Liver (tissue), 9 donors: ENCODE data around the gene TM9SF2. TPM values are rescaled to one million over a fixed set of nuclear protein-coding genes. Genes with fewer than 3 reads are reported as not detected.
"Not testable (repeated sequence)": the region's sequence is repeated elsewhere in the genome, so short reads cannot be mapped to it uniquely, and the experiment has no call there.

Experiments
- DNase-seq: peaks from one replicate; pipeline ENCODE4 v3.0.0-alpha.2; 2017; ENCODE audit warnings: low spot score
- H3K27ac ChIP-seq, 2 donors: one replicate each; pipeline ENCODE4 v1.7.0; 2013; ENCODE audit warnings: inconsistent platforms in 2 of 2, low read length in 2 of 2, control low read depth in 1 of 2, low read depth in 1 of 2, mild to moderate bottlenecking in 1 of 2
- H3K27me3 ChIP-seq, 4 donors: one replicate each; pipeline versions ENCODE4 v1.6.1 to v1.7.0; 2013; ENCODE audit warnings: low read length in 3 of 4, inconsistent platforms in 1 of 4, mild to moderate bottlenecking in 1 of 4, moderate library complexity in 1 of 4; ENCODE audit not compliant: control insufficient read depth in 4 of 4, insufficient read depth in 4 of 4
- H3K36me3 ChIP-seq, 4 donors: one replicate each; pipeline versions ENCODE4 v1.6.1 to v1.7.0; 2013; ENCODE audit warnings: low read length in 3 of 4, mild to moderate bottlenecking in 3 of 4, low read depth in 1 of 4, moderate library complexity in 1 of 4; ENCODE audit not compliant: control insufficient read depth in 4 of 4, insufficient read depth in 3 of 4
- H3K4me1 ChIP-seq, 4 donors: one replicate each; pipeline versions ENCODE4 v1.6.1 to v1.7.0; 2013; ENCODE audit warnings: low read length in 3 of 4, mild to moderate bottlenecking in 3 of 4, moderate library complexity in 1 of 4; ENCODE audit not compliant: control insufficient read depth in 4 of 4, insufficient read depth in 4 of 4
- H3K4me3 ChIP-seq, 3 donors: one replicate each; pipeline versions ENCODE4 v1.6.1 to v1.7.0; 2013; ENCODE audit warnings: low read length in 3 of 3, control low read depth in 1 of 3, low read depth in 1 of 3, mild to moderate bottlenecking in 1 of 3
- H3K9ac ChIP-seq, 2 donors: one replicate each; pipeline ENCODE4 v1.7.0; 2013; ENCODE audit warnings: low read length in 2 of 2, mild to moderate bottlenecking in 2 of 2, moderate library complexity in 2 of 2, control low read depth in 1 of 2, low read depth in 1 of 2
- H3K9me3 ChIP-seq, 4 donors: one replicate each; pipeline versions ENCODE4 v1.6.1 to v1.7.0; 2013; ENCODE audit warnings: low read length in 3 of 4; ENCODE audit not compliant: control insufficient read depth in 4 of 4
- ATF3 ChIP-seq: IDR thresholded peaks from 2 replicates; pipeline ENCODE4 v1.6.1; 2016; ENCODE audit warnings: antibody characterized with exemption
- CTCF ChIP-seq: fragments of 150-350 bp; IDR thresholded peaks from 2 replicates; pipeline ENCODE4 v1.5.1; 2017; ENCODE audit warnings: improper control_type of control experiment, low read depth, low read length; ENCODE audit not compliant: missing input control
- EGR1 ChIP-seq, 2 donors: IDR thresholded peaks; 2 replicates each; pipeline ENCODE4 v1.6.1; 2016 to 2018; ENCODE audit warnings: antibody characterized with exemption in 2 of 2, low read depth in 2 of 2
- FOXA1 ChIP-seq: IDR thresholded peaks from 2 replicates; pipeline ENCODE4 v1.6.1; 2016; ENCODE audit warnings: antibody characterized with exemption
- FOXA2 ChIP-seq: IDR thresholded peaks from 2 replicates; pipeline ENCODE4 v1.6.1; 2016; ENCODE audit warnings: antibody characterized with exemption
- GABPA ChIP-seq, 2 donors: IDR thresholded peaks in 1 of 2; conservative IDR thresholded peaks in 1 of 2; 2 replicates each; pipeline ENCODE4 v1.6.1; 2016; ENCODE audit warnings: antibody characterized with exemption in 2 of 2, mild to moderate bottlenecking in 1 of 2, moderate library complexity in 1 of 2
- HNF4A ChIP-seq, 2 donors: conservative IDR thresholded peaks; 2 replicates each; pipeline ENCODE4 v1.6.1; 2016; ENCODE audit warnings: antibody characterized with exemption in 2 of 2, mild to moderate bottlenecking in 2 of 2
- HNF4G ChIP-seq: IDR thresholded peaks from 2 replicates; pipeline ENCODE4 v1.6.1; 2016; ENCODE audit warnings: antibody characterized with exemption
- JUND ChIP-seq, 2 donors: IDR thresholded peaks; 2 replicates each; pipeline ENCODE4 v1.6.1; 2016; ENCODE audit warnings: antibody characterized with exemption in 2 of 2
- MAX ChIP-seq: IDR thresholded peaks from 2 replicates; pipeline ENCODE4 v1.6.1; 2016; ENCODE audit warnings: antibody characterized with exemption
- NR2F2 ChIP-seq: IDR thresholded peaks from 2 replicates; pipeline ENCODE4 v1.6.1; 2016; ENCODE audit warnings: antibody characterized with exemption
- RAD21 ChIP-seq, 2 donors: IDR thresholded peaks; 2 replicates each; pipeline ENCODE4 v1.6.1; 2016; ENCODE audit warnings: antibody characterized with exemption in 2 of 2, mild to moderate bottlenecking in 2 of 2
- REST ChIP-seq: IDR thresholded peaks from 2 replicates; pipeline ENCODE4 v1.6.1; 2016; ENCODE audit warnings: antibody characterized with exemption, mild to moderate bottlenecking
- RXRA ChIP-seq, 2 donors: IDR thresholded peaks; 2 replicates each; pipeline ENCODE4 v1.6.1; 2017 to 2018; ENCODE audit warnings: antibody characterized with exemption in 2 of 2, mild to moderate bottlenecking in 1 of 2
- SP1 ChIP-seq: IDR thresholded peaks from 2 replicates; pipeline ENCODE4 v1.6.1; 2018; ENCODE audit warnings: antibody characterized with exemption, mild to moderate bottlenecking
- TAF1 ChIP-seq: conservative IDR thresholded peaks from 2 replicates; pipeline ENCODE4 v1.6.1; 2016; ENCODE audit warnings: antibody characterized with exemption, mild to moderate bottlenecking
- ZBTB33 ChIP-seq: IDR thresholded peaks from 2 replicates; pipeline ENCODE4 v1.6.1; 2016; ENCODE audit warnings: antibody characterized with exemption
- WGBS: extraction: QIAGEN DNeasy Blood & Tissue Kit; methylation state at CpG from one replicate; pipeline ENCODE4 v1.1.7; 2013; 5-methylcytosine and 5-hydroxymethylcytosine counted together
- polyA plus RNA-seq, 2 donors: library from polyadenylated mRNA; stranded (reverse) in 1 of 2; unstranded in 1 of 2; fragments of 200-250 nt in 1 of 2; fragments of >200 nt in 1 of 2; fragmentation: Nextera tagmentation in 1 of 2; extraction: Ambion mirVana in 1 of 2; gene quantifications; one replicate each; pipeline versions ENCODE4 v1.2.1 to v1.2.3, GENCODE V29; 2013 to 2015
- total RNA-seq, 2 donors: library from RNA; depleted of rRNA; stranded (reverse); fragments of >200 nt; gene quantifications; one replicate each; pipeline ENCODE4 v1.2.3, GENCODE V29; 2014
- donor health status: healthy.
- donor health status: healthy.
- donor health status: healthy.
- donor health status: healthy.
- donor health status: healthy.

Gene TM9SF2
- total and polyA plus RNA-seq, 4 donors, result 70.2 to 112 (median 99.0) TPM

GRCh38 chr13:99491750-99492149, 9.5 kb upstream of the TM9SF2 start:
- not testable (repeated sequence) for H3K36me3 ChIP-seq, H3K27ac ChIP-seq, H3K9me3 ChIP-seq, H3K4me3 ChIP-seq, DNase-seq, H3K27me3 ChIP-seq, H3K9ac ChIP-seq
- H3K4me1 ChIP-seq, result peaks cover 0 to 16% (median 8%) of the 10 kb centered on the region in 4 donors
- WGBS, result 94% methylated on average over 3 of the region's 3 CpGs

GRCh38 chr13:99495466-99496183, 5.6 kb upstream of the TM9SF2 start:
- no peaks in the 10 kb centered on the region for H3K27me3 ChIP-seq
- no peak for DNase-seq
- peak overlapping the region; percentile 46 to 64 (median 62) for H3K4me3 ChIP-seq

GRCh38 chr13:99496184-99497142, 4.8 kb upstream of the TM9SF2 start:
- H3K4me3 ChIP-seq, result peak overlapping the region; percentile 46 to 64 (median 62)
- H3K9me3 ChIP-seq, result no peaks in the 10 kb centered on the region
- peak overlapping the region; percentile 74 to 92 for H3K27ac ChIP-seq
- 24% methylated on average over 12 of the region's 12 CpGs for WGBS
- no peaks in the 10 kb centered on the region for H3K36me3 ChIP-seq
- DNase-seq, result peak; percentile 41
- peak overlapping the region; percentile 15 to 85 for H3K9ac ChIP-seq
- no peaks in the 10 kb centered on the region for H3K27me3 ChIP-seq
- peaks cover 5 to 37% (median 27%) of the 10 kb centered on the region in 4 donors for H3K4me1 ChIP-seq
- peak; percentile 28 to 53 for TF ChIP-seq HNF4A (conservative IDR thresholded peaks at IDR 0.05)
- TF ChIP-seq SP1, result peak; percentile 96
- peak; percentile 22 to 68 for TF ChIP-seq GABPA (IDR thresholded peaks at IDR 0.05 in 1 of 2, conservative IDR thresholded peaks at IDR 0.05 in 1 of 2)
- TF ChIP-seq FOXA2, result peak; percentile 32
- TF ChIP-seq MAX, result peak; percentile 38
- peak; percentile 53 for TF ChIP-seq FOXA1
- peak; percentile 38 for TF ChIP-seq NR2F2
- TF ChIP-seq HNF4G, result no peak
- TF ChIP-seq JUND (IDR thresholded peaks at IDR 0.05), result peak in 1 of 2 donors; percentile 7
- peak; percentile 47 for TF ChIP-seq ZBTB33
- no peak for TF ChIP-seq CTCF
- TF ChIP-seq REST, result peak; percentile 90
- peak; percentile 66 for TF ChIP-seq TAF1
- no peak for TF ChIP-seq ATF3
- TF ChIP-seq RXRA (IDR thresholded peaks at IDR 0.05), result no peak
- TF ChIP-seq RAD21 (IDR thresholded peaks at IDR 0.05), result no peak
- peak in 1 of 2 donors; percentile 33 for TF ChIP-seq EGR1 (IDR thresholded peaks at IDR 0.05; ENCODE audit: low read depth in 2 of 2)

More at GRCh38 chr13:99495466-99496183, 5.6 kb upstream of the TM9SF2 start:
- peak overlapping the region; percentile 74 to 92 for H3K27ac ChIP-seq
- H3K9ac ChIP-seq, result peak overlapping the region; percentile 15 to 85
- peaks cover 5 to 34% (median 26%) of the 10 kb centered on the region in 4 donors for H3K4me1 ChIP-seq
- TF ChIP-seq HNF4G, result no peak
- no peak for TF ChIP-seq SP1
- TF ChIP-seq EGR1 (IDR thresholded peaks at IDR 0.05; ENCODE audit: low read depth in 2 of 2), result no peak
- TF ChIP-seq HNF4A (conservative IDR thresholded peaks at IDR 0.05), result no peak
- H3K9me3 ChIP-seq, result no peaks in the 10 kb centered on the region
- 54% methylated on average over 8 of the region's 8 CpGs for WGBS
- H3K36me3 ChIP-seq, result no peaks in the 10 kb centered on the region
